ENCODE measurements around the gene COL10A1. TPM values are rescaled to one million over a fixed set of nuclear protein-coding genes. Genes with fewer than 3 reads are reported as not detected.
A peak's percentile ranks its signal among the peaks of the same experiment; 100 is the strongest.

Gene COL10A1
- total and polyA plus RNA-seq, 2 of the 4 experiments (the other 2 are of a cell fraction): 0.05 TPM; not detected in 1

GRCh38 chr6:116118608-116119007, 7.3 kb downstream of the COL10A1 start:
- Histone ChIP-seq H4K5ac (ENCODE audit: low read depth, low read length) (no peak overlapping the region), H2AK5ac (ENCODE audit: low read depth, low read length) (no peak overlapping the region), H3K9me3 (ENCODE audit: control insufficient read depth, insufficient read depth, low read length) (no peaks in the 10 kb centered on the region), H2AFZ (replicated peaks; ENCODE audit: low read length, poor library complexity) (no peak overlapping the region), H3K9ac (ENCODE audit: low read depth, low read length) (no peak overlapping the region), H2BK20ac (ENCODE audit: low read depth, low read length) (no peak overlapping the region), H3K14ac (replicated peaks; ENCODE audit: low read depth, low read length) (no peak overlapping the region), H3K23ac (ENCODE audit: low read depth, low read length) (no peak overlapping the region), H3K27ac (ENCODE audit: insufficient read depth, low read length) (no peak overlapping the region), H3K4ac (ENCODE audit: low read depth, low read length) (no peak overlapping the region), H4K8ac (ENCODE audit: low read depth in 2 of 2, low read length in 2 of 2) (no peak overlapping the region), H3K27me3 (ENCODE audit: control insufficient read depth, insufficient read depth, low read length) (no peaks in the 10 kb centered on the region), H2BK120ac (ENCODE audit: low read depth, low read length) (no peak overlapping the region), H3K9me1 (ENCODE audit: insufficient read depth, low read length) (no peaks in the 10 kb centered on the region; the same call in 1 of the 2 replicates), H4K20me1 (ENCODE audit: insufficient read depth, low read length) (no peaks in the 10 kb centered on the region), H2AK9ac (replicated peaks; ENCODE audit: low read depth, low read length, poor library complexity) (no peak overlapping the region), H3K4me3 (ENCODE audit: insufficient read depth, low read depth, low read length) (no peak overlapping the region), H3K36me3 (ENCODE audit: control insufficient read depth, insufficient read depth, low read length) (peaks cover 7% of the 10 kb centered on the region), H2BK15ac (ENCODE audit: low read depth, low read length) (no peak overlapping the region), H3K18ac (ENCODE audit: low read depth, low read length) (no peak overlapping the region), H3K56ac (ENCODE audit: extremely low read depth, insufficient read depth, low read length) (no peak overlapping the region), H3K79me1 (ENCODE audit: low read depth in 1 of 2, low read length in 2 of 2) (no peaks in the 10 kb centered on the region), H3K4me1 (ENCODE audit: control insufficient read depth, insufficient read depth, low read length) (no peaks in the 10 kb centered on the region), H4K91ac (ENCODE audit: insufficient read depth, low read depth, low read length) (no peak overlapping the region), H2BK5ac (ENCODE audit: low read depth, low read length, poor library complexity, severe bottlenecking) (no peak overlapping the region), H3K4me2 (ENCODE audit: low read depth, low read length) (no peak overlapping the region)
- no peak for TF ChIP-seq MAZ (IDR thresholded peaks at IDR 0.05; ENCODE audit: borderline replicate concordance, low read depth, low read length)
- TF ChIP-seq, protein P1, sequence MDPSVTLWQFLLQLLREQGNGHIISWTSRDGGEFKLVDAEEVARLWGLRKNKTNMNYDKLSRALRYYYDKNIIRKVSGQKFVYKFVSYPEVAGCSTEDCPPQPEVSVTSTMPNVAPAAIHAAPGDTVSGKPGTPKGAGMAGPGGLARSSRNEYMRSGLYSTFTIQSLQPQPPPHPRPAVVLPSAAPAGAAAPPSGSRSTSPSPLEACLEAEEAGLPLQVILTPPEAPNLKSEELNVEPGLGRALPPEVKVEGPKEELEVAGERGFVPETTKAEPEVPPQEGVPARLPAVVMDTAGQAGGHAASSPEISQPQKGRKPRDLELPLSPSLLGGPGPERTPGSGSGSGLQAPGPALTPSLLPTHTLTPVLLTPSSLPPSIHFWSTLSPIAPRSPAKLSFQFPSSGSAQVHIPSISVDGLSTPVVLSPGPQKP (IDR thresholded peaks at IDR 0.05; ENCODE audit: borderline replicate concordance, low read depth, low read length): no peak
- TF ChIP-seq POLR2A (IDR thresholded peaks at IDR 0.05; ENCODE audit: low read depth, low read length): no peak
- TF ChIP-seq BHLHE40 (IDR thresholded peaks at IDR 0.05; ENCODE audit: low read depth, low read length): no peak
- TF ChIP-seq FOS (IDR thresholded peaks at IDR 0.05; ENCODE audit: low read depth, low read length): no peak
- ATAC-seq (ENCODE audit: low read depth): no peak
- BruUV-seq (replicated peaks): no TSS peak
- in situ Hi-C loops (cut with MboI; ENCODE audit: low sequenced_read_pairs): no loop called here
- intact Hi-C loops (cut with micrococcal nuclease): loop anchor here (5.0 kb wide), 1 partner anchor 99 kb away; no protein-coding TSS in a partner anchor
- DNase-seq: peak; percentile 13
- ChIA-PET POLR2A (ENCODE audit: unreplicated experiment) (no interaction called here), CTCF (no interaction called here)
- dilution Hi-C loops (cut with HindIII; ENCODE audit: low sequenced_read_pairs, unreplicated experiment): no loop called here
